Measurements from ENCODE around the gene FMOD. TPM values are rescaled to one million over a fixed set of nuclear protein-coding genes. Genes with fewer than 3 reads are reported as not detected.
A peak's percentile ranks its signal among the peaks of the same experiment; 100 is the strongest.

Gene FMOD
- total RNA-seq, 1 donor from 2014 or later = 28.9 TPM

- ATAC-seq (peak; percentile 78 to 83), DNase-seq (no peak)
Measured at GRCh38 chr1:203342192-203342940, 8.6 kb downstream of the FMOD start.

GRCh38 chr1:203340112-203340790 is 10.7 kb downstream of the FMOD start:
- Histone ChIP-seq H3K27me3 (ENCODE audit: low read depth) (no peaks in the 10 kb centered on the region), H3K4me3 (no peak overlapping the region), H3K9me3 (no peaks in the 10 kb centered on the region), H3K4me1 (peaks cover 33% of the 10 kb centered on the region), H3K27ac (no peak overlapping the region), H3K36me3 (no peaks in the 10 kb centered on the region)
- TF ChIP-seq CTCF (IDR thresholded peaks at IDR 0.05) = peak; percentile 91
- ATAC-seq (peak; percentile 85 to 87), DNase-seq (peak; percentile 65)
- intact Hi-C loops (cut with DNase I) = loop anchor here (10.0 kb wide), 1 partner anchor 145 kb away; no protein-coding TSS in a partner anchor

More at GRCh38 chr1:203342192-203342940, 8.6 kb downstream of the FMOD start:
- intact Hi-C loops (cut with DNase I) = loop anchor here (10.0 kb wide), 1 partner anchor 142 kb away; no protein-coding TSS in a partner anchor
- Histone ChIP-seq H3K36me3 (no peaks in the 10 kb centered on the region), H3K4me3 (no peak overlapping the region), H3K27ac (no peak overlapping the region), H3K9me3 (no peaks in the 10 kb centered on the region), H3K4me1 (peaks cover 28% of the 10 kb centered on the region), H3K27me3 (ENCODE audit: low read depth) (no peaks in the 10 kb centered on the region)
- TF ChIP-seq CTCF (IDR thresholded peaks at IDR 0.05) = peak; percentile 69

- TF ChIP-seq CTCF (IDR thresholded peaks at IDR 0.05) = peak; percentile 84
- Histone ChIP-seq H3K4me1 (peaks cover 33% of the 10 kb centered on the region), H3K27me3 (ENCODE audit: low read depth) (no peaks in the 10 kb centered on the region), H3K4me3 (no peak overlapping the region), H3K36me3 (no peaks in the 10 kb centered on the region), H3K27ac (no peak overlapping the region), H3K9me3 (no peaks in the 10 kb centered on the region)
- intact Hi-C loops (cut with DNase I) = loop anchor here (5.0 kb wide), 1 partner anchor 66 kb away; no protein-coding TSS in a partner anchor
- ATAC-seq = peak; percentile 76
- no peak for DNase-seq
Measured at GRCh38 chr1:203338335-203339036, 12.4 kb downstream of the FMOD start.

- H3K27ac ChIP-seq = peak overlapping the region; percentile 5
- ATAC-seq = no peak
- intact Hi-C loops (cut with DNase I) = loop anchor here (5.0 kb wide), 1 partner anchor 64 kb away; no protein-coding TSS in a partner anchor
Measured at GRCh38 chr1:203336097-203336496, 14.8 kb downstream of the FMOD start.

More at GRCh38 chr1:203336097-203336496, 14.8 kb downstream of the FMOD start:
- Histone ChIP-seq H3K27me3 (ENCODE audit: low read depth) (no peaks in the 10 kb centered on the region), H3K4me1 (peaks cover 22% of the 10 kb centered on the region), H3K4me3 (no peak overlapping the region), H3K9me3 (no peaks in the 10 kb centered on the region), H3K36me3 (no peaks in the 10 kb centered on the region)
- no peak for TF ChIP-seq CTCF (IDR thresholded peaks at IDR 0.05)
- no peak for DNase-seq

Data from lower lobe of right lung (tissue), 2 donors.